NT2/D1 (cell line): ENCODE measurements around the gene SHISAL2A.
"Not testable (repeated sequence)": the region's sequence is repeated elsewhere in the genome, so short reads cannot be mapped to it uniquely, and the experiment has no call there.

Experiments used
- DNase-seq: peaks from one replicate; pipeline ENCODE4 v3.0.0-alpha.2; 2011; ENCODE audit warnings: low read depth, low spot score
- H3K27me3 ChIP-seq: 2 replicates; pipeline ENCODE4 v1.6.0; 2011; ENCODE audit warnings: mild to moderate bottlenecking; ENCODE audit not compliant: insufficient read length, insufficient read depth
- H3K36me3 ChIP-seq: 2 replicates; pipeline ENCODE4 v1.6.1; 2011; ENCODE audit warnings: mild to moderate bottlenecking, low read length, mixed read lengths; ENCODE audit not compliant: insufficient read depth, insufficient read length
- H3K4me1 ChIP-seq: 2 replicates; pipeline ENCODE4 v1.5.1; 2011; ENCODE audit not compliant: insufficient read depth, insufficient read length
- H3K4me3 ChIP-seq: 2 replicates; pipeline ENCODE4 v1.5.1; 2011; ENCODE audit warnings: low read depth; ENCODE audit not compliant: insufficient read length
- H3K9ac ChIP-seq: 2 replicates; pipeline ENCODE4 v1.6.0; 2011; ENCODE audit warnings: low read depth; ENCODE audit not compliant: insufficient read length
- H3K9me3 ChIP-seq: 2 replicates; pipeline ENCODE4 v1.5.1; 2011; ENCODE audit warnings: mild to moderate bottlenecking, low read length; ENCODE audit not compliant: insufficient read depth
- SUZ12 ChIP-seq: IDR thresholded peaks from 2 replicates; pipeline ENCODE4 v1.6.1; 2011; ENCODE audit not compliant: insufficient read length, insufficient read depth; ENCODE audit errors: extremely low read depth
- YY1 ChIP-seq: IDR thresholded peaks from 2 replicates; pipeline ENCODE4 v1.6.1; 2011; ENCODE audit not compliant: insufficient read length, insufficient read depth
- ZNF274 ChIP-seq: IDR thresholded peaks from 2 replicates; pipeline ENCODE4 v1.6.1; 2011; ENCODE audit warnings: mild to moderate bottlenecking, low read depth, low read length

Gene SHISAL2A

DNA sequence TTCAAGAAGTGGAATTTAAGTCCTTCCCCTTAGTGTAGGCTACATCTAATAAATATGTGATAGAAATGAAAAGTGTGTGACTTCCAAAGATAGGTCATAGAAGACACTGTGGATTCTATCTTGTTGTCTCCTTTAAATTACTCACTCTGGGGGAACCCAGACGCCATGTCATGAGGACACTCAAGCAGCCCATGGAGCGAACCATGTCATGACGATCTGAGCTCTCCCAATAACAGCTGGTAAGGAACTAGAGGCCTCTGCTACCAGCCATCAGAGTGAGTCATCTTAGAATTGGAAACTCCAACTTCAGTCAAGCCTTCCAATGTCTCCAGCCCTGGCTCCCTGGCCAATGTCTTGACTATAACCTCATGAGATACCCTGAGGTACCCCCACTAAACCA is 58.9 kb downstream of the SHISAL2A start:
- Histone ChIP-seq H3K4me1 (no peaks in the 10 kb centered on the region), H3K9me3 (no peaks in the 10 kb centered on the region), H3K9ac (no peak overlapping the region), H3K27me3 (no peaks in the 10 kb centered on the region), H3K36me3 (peaks cover 82% of the 10 kb centered on the region), H3K4me3 (no peak overlapping the region)
- no peak for TF ChIP-seq SUZ12
- no peak for TF ChIP-seq YY1
- DNase-seq = no peak

DNA sequence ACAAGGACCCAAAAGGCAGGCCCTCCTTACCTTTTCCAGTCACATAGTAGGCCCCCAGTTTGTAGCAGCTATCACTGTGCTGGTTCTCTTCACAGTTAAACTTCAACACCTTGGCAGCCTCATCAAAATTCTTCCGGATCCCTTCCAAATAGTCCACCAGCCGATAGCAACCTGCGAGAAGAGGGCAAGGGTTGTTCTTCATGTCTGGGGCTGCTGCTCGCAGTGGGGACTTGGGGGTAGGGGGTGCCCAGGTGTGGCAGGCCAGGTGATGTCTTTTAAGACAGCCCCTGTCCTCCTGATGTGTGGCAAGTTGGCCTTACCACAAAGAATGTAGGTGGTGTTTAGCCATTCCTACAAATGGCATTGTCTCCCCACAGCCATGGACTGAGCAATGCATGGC is 59.7 kb downstream of the SHISAL2A start:
- H3K9me3 ChIP-seq = no peaks in the 10 kb centered on the region
- H3K36me3 ChIP-seq = peaks cover 78% of the 10 kb centered on the region
- TF ChIP-seq YY1 (no peak), ZNF274 (no peak), SUZ12 (no peak)
- H3K4me1 ChIP-seq = no peaks in the 10 kb centered on the region
- H3K4me3 ChIP-seq = no peak overlapping the region
- DNase-seq = no peak
- H3K9ac ChIP-seq = no peak overlapping the region
- no peaks in the 10 kb centered on the region for H3K27me3 ChIP-seq

DNA sequence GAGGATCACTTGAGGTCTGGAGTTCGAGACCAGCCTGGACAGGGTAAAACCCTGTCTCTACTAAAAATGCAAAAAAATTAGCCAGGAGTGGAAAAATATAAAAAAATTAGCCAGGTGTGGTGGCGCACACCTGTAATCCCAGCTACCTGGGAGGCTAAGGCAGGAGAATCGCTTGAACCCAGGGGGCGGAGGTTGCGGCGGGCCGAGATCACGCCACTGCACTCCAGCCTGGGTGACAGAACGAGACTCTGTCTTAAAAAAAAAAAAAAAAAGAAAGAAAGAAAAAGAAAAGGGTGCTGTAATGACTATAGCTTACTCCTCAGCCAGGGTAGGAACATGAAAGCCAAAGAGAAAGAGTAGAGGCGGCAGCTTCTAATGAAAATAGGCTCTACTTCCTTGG is 60.4 kb downstream of the SHISAL2A start:
- H3K27me3 ChIP-seq, H3K9me3 ChIP-seq, H3K9ac ChIP-seq, H3K4me3 ChIP-seq, H3K4me1 ChIP-seq, DNase-seq: not testable (repeated sequence)
- peaks cover 71% of the 10 kb centered on the region for H3K36me3 ChIP-seq

DNA sequence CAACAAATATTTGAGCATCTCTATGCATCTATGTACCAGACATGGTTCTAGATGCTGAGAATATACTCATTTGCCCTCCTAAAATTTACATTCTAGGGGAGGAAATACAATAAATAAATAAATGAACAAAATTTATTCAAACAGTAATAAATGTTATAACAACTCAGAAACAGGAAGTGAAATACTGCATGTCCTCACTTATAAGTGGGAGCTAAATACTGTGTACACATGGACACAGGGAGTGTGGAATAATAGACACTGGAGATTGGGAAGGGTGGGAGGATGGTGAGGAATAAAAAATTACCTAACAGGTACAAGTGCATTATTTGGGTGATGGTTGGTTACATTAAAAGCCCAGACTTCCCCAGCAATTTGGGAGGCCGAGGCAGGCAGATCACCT is 60.9 kb downstream of the SHISAL2A start:
- Histone ChIP-seq H3K27me3 (no peaks in the 10 kb centered on the region), H3K4me3 (no peak overlapping the region), H3K36me3 (peaks cover 66% of the 10 kb centered on the region), H3K9me3 (no peaks in the 10 kb centered on the region), H3K4me1 (peaks cover 3% of the 10 kb centered on the region), H3K9ac (no peak overlapping the region)
- DNase-seq = no peak
- TF ChIP-seq YY1 = no peak
- no peak for TF ChIP-seq SUZ12
- no peak for TF ChIP-seq ZNF274

DNA sequence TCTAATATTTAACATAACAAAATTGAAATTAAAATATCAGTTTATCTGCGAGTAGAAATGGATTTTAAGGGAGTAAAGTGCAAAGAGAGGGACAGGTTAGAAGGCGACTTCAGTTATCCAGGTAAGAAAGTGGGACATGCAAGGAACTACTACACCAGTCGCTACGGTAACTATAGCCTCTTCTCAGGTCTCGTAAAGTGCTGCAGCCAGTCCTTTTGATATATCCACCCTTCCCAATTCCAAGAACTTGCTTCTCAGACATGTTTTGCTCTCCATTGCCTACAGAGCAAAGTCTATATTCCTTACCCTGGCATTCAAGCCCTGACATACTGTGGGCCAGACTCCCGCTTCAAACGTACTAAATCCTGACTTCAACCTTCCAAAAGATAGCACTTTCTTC is 62.7 kb downstream of the SHISAL2A start:
- peaks cover 56% of the 10 kb centered on the region for H3K36me3 ChIP-seq
- H3K4me1 ChIP-seq = peaks cover 3% of the 10 kb centered on the region
- no peak overlapping the region for H3K9ac ChIP-seq
- no peak for DNase-seq
- no peak for TF ChIP-seq YY1
- TF ChIP-seq ZNF274 = no peak
- TF ChIP-seq SUZ12 = no peak
- H3K4me3 ChIP-seq = no peak overlapping the region
- H3K27me3 ChIP-seq = no peaks in the 10 kb centered on the region
- no peaks in the 10 kb centered on the region for H3K9me3 ChIP-seq

DNA sequence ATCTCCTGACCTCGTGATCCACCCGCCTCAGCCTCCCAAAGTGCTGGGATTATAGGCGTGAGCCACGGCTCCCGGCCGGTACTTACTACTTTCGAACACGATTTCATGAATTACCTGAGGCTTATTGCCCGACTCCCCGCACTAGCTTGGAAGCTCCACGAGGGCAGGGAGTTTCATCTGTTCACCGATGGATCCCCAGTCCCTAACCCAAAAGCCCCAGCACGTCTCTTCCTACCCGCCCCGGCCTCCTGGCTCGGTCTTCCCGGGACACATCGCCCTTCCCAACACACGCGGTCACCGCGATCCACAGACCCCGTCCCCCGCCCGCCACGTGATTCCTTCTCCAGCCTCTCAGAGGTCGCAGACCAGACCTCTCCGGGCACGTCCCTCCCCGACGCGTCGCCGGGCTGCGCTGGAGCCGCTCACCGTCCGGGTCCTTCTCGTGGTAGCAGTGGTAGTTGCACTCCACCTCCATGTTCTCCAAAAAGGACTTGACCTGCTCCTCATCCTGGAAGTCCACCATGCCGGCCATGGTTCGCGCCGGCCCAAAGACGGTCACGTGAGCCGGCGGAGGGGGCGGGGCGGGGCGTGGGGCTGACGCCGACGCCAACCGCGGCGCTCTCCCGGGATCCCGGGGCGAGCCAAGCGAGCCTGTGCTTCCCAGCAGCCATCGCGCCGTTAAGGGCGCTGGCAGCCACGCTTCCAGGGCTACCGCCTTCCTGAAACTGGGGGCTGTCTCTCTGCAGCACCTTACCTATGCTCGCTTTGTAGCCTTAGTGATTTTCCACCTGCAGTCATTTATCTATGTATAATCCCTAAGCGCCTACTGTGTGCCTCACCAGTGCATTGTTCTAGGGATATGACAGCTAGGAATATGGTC is 65.1 kb downstream of the SHISAL2A start, which contains the start of gene COA7:
Gene COA7 (minus strand): TSS at position 553 of the 880 bp plus-strand sequence. CDS start 21 bp downstream, at position 532.
- Histone ChIP-seq H3K9ac (peak within 1 kb of the TSS; percentile 95), H3K27me3 (no peaks in the 10 kb centered on the region), H3K4me1 (peaks cover 3% of the 10 kb centered on the region), H3K36me3 (peaks cover 34% of the 10 kb centered on the region), H3K4me3 (peak within 1 kb of the TSS; percentile 81), H3K9me3 (no peaks in the 10 kb centered on the region)
- peak; percentile 81 for DNase-seq
- TF ChIP-seq ZNF274 (no peak), SUZ12 (no peak), YY1 (peak; percentile 70)

DNA sequence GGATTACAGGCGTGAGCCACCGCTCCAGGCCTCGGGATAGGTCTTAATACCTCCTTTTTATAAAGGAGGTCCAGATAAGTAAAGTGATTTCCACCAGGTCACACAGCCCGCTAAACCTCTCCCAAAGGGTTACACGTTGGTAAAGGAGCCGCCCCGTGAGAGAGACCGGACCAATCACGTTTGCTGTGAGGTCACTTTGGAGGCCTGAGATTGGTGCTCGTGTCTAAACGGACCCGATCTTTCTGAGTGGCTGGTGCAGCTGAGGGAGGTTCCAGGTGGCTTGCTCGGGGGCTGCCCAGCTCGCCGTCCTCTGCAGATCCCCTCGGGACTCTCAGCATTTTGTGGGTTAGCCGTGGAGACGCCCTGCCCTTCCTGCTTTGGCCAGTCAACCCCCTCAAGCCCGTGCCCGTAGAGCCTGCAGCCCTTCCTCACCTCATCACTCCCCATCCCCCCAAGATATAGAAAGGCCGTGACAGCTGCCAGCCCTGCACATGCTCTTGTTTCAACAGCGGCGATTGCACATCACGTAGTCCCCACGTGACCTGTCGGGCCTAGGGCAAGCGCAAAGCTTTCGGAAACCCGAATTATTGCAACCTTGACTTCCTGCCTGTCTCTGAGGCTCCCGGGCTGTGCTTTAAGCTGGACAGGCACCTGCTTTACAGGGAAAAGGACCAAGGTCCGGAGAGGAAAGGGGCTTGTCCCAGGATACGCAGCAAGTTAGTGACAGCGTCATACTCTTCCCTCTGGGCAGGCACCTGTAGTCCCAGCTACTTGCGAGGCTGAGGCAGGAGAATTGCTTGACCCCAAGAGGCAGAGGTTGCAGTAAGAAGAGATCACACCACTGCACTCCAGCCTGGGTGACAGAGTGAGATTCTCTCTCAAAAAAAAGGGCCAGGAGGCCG is 70.2 kb downstream of the SHISAL2A start:
- H3K4me1 ChIP-seq = peaks cover 7% of the 10 kb centered on the region
- no peaks in the 10 kb centered on the region for H3K36me3 ChIP-seq
- no peaks in the 10 kb centered on the region for H3K9me3 ChIP-seq
- H3K4me3 ChIP-seq = peak overlapping the region; percentile 75
- TF ChIP-seq ZNF274 = no peak
- no peak for TF ChIP-seq YY1
- TF ChIP-seq SUZ12 = no peak
- peak; percentile 88 for DNase-seq
- H3K9ac ChIP-seq = peak overlapping the region; percentile 74
- H3K27me3 ChIP-seq = no peaks in the 10 kb centered on the region
